ENCODE data around the gene PPP3CB. TPM values are rescaled to one million over a fixed set of nuclear protein-coding genes. Genes with fewer than 3 reads are reported as not detected.

PPP3CB gene
- 10 to 100 TPM; 38.7 to 49.9 (median 41.2) TPM for total RNA-seq
- total RNA-seq (2013): 50.4 TPM

GRCh38 chr10:73495884-73496674 lies at the start of gene PPP3CB:
TSS of gene PPP3CB (minus strand) at chr10:73496024. CDS start at chr10:73495889, 135 bp downstream.
- Histone ChIP-seq H3K4me3 (ENCODE audit: low read length) (peak within 1 kb of the TSS; percentile 71), H3K9me3 (ENCODE audit: control insufficient read depth, insufficient read depth, low read length) (no peaks in the 10 kb centered on the region), H3K27ac (ENCODE audit: low read length) (peak within 1 kb of the TSS; percentile 77), H3K27me3 (ENCODE audit: control insufficient read depth, insufficient read depth, low read length) (no peaks in the 10 kb centered on the region), H3K4me1 (ENCODE audit: control insufficient read depth, insufficient read depth, low read length) (peaks cover 23% of the 10 kb centered on the region), H3K36me3 (ENCODE audit: control insufficient read depth, insufficient read depth, low read length) (peaks cover 1% of the 10 kb centered on the region)
- H3K36me3 Mint-ChIP-seq: no peaks in the 10 kb centered on the region
- DNase-seq (peak; percentile 70 to 97), ATAC-seq (peak; percentile 81 to 92 (median 81))
- peaks cover 42 to 52% of the 10 kb centered on the region in 2 donors for H3K4me1 Mint-ChIP-seq
- H3K27me3 Mint-ChIP-seq (ENCODE audit: low read depth in 2 of 2): no peaks in the 10 kb centered on the region
- peak within 1 kb of the TSS; percentile 91 to 93 for H3K27ac Mint-ChIP-seq
- 7% methylated on average over 27 of the region's 28 CpGs for WGBS (ENCODE audit: insufficient coverage)
- TF ChIP-seq CTCF (IDR thresholded peaks at IDR 0.05): no peak
- H3K9me3 Mint-ChIP-seq: no peaks in the 10 kb centered on the region
- intact Hi-C loops (cut with micrococcal nuclease): loop anchor here (2.0 to 10.0 kb wide), 3 partner anchors 81 to 379 kb away; partner anchors contain the start of genes ANXA7 and CAMK2G
- H3K4me3 Mint-ChIP-seq: peak within 1 kb of the TSS; percentile 96

GRCh38 chr10:73545357-73545756 lies 49.5 kb upstream of the PPP3CB start:
- ATAC-seq: no peak
- no peak overlapping the region for H3K4me3 ChIP-seq (ENCODE audit: low read length)
- no peaks in the 10 kb centered on the region for H3K36me3 ChIP-seq (ENCODE audit: control insufficient read depth, insufficient read depth, low read length)
- 100% methylated on average over 1 of the region's 2 CpGs for WGBS (ENCODE audit: insufficient coverage)
- DNase-seq: no peak
- Mint-ChIP-seq H3K4me1 (no peaks in the 10 kb centered on the region), H3K4me3 (no peak overlapping the region), H3K36me3 (no peaks in the 10 kb centered on the region), H3K27ac (no peak overlapping the region), H3K27me3 (ENCODE audit: low read depth in 2 of 2) (no peaks in the 10 kb centered on the region), H3K9me3 (no peaks in the 10 kb centered on the region)
- intact Hi-C loops (cut with micrococcal nuclease): no loop called here
- no peaks in the 10 kb centered on the region for H3K27me3 ChIP-seq (ENCODE audit: control insufficient read depth, insufficient read depth, low read length)
- H3K27ac ChIP-seq (ENCODE audit: low read length): no peak overlapping the region
- no peaks in the 10 kb centered on the region for H3K9me3 ChIP-seq (ENCODE audit: control insufficient read depth, insufficient read depth, low read length)
- no peak for TF ChIP-seq CTCF (IDR thresholded peaks at IDR 0.05)
- no peaks in the 10 kb centered on the region for H3K4me1 ChIP-seq (ENCODE audit: control insufficient read depth, insufficient read depth, low read length)

GRCh38 chr10:73537709-73538108 lies 41.9 kb upstream of the PPP3CB start:
- H3K27ac Mint-ChIP-seq: peak overlapping the region in 1 of 2 donors; percentile 59
- Histone ChIP-seq H3K36me3 (ENCODE audit: control insufficient read depth, insufficient read depth, low read length) (no peaks in the 10 kb centered on the region), H3K27me3 (ENCODE audit: control insufficient read depth, insufficient read depth, low read length) (no peaks in the 10 kb centered on the region), H3K4me3 (ENCODE audit: low read length) (no peak overlapping the region), H3K4me1 (ENCODE audit: control insufficient read depth, insufficient read depth, low read length) (no peaks in the 10 kb centered on the region), H3K9me3 (ENCODE audit: control insufficient read depth, insufficient read depth, low read length) (no peaks in the 10 kb centered on the region), H3K27ac (ENCODE audit: low read length) (no peak overlapping the region)
- TF ChIP-seq CTCF (IDR thresholded peaks at IDR 0.05): no peak
- DNase-seq (no peak), ATAC-seq (no peak)
- H3K4me3 Mint-ChIP-seq: no peak overlapping the region
- H3K9me3 Mint-ChIP-seq: no peaks in the 10 kb centered on the region
- WGBS (ENCODE audit: insufficient coverage): 93% methylated on average over 7 of the region's 7 CpGs
- peaks cover 5 to 9% of the 10 kb centered on the region in 2 donors for H3K4me1 Mint-ChIP-seq
- H3K27me3 Mint-ChIP-seq (ENCODE audit: low read depth in 2 of 2): no peaks in the 10 kb centered on the region
- no peaks in the 10 kb centered on the region for H3K36me3 Mint-ChIP-seq
- intact Hi-C loops (cut with micrococcal nuclease): no loop called here

All from natural killer cell (primary cell).